OCI-LY3 (cell line): ENCODE data around the gene FADD.

Source experiments
- H2AFZ ChIP-seq: fragments of 200-600, 300-600 bp; shearing (Covaris generic); 2 replicates; pipeline ENCODE4 v1.6.0; 2014; ENCODE audit warnings: antibody characterized with exemption, low read depth, low read length
- H3K27ac ChIP-seq: fragments of 200-600, 300-600 bp; sonication (generic); 2 replicates; pipeline ENCODE4 v1.5.1; 2014; ENCODE audit warnings: mild to moderate bottlenecking, low read length, moderate library complexity, mixed read lengths
- H3K27me3 ChIP-seq: fragments of 200-600, 300-600 bp; sonication (generic); 2 replicates; pipeline ENCODE4 v1.6.1; 2014; ENCODE audit warnings: low read depth, low read length, mixed read lengths
- H3K36me3 ChIP-seq: fragments of 200-600, 300-600 bp; sonication (generic); replicated peaks from 2 replicates; pipeline ENCODE3; 2014; ENCODE audit warnings: low read depth, low read length, mixed read lengths
- H3K4me1 ChIP-seq: fragments of 300-600, 200-600 bp; sonication (generic); 2 replicates; pipeline ENCODE4 v1.6.1; 2014; ENCODE audit warnings: low read length, mixed read lengths
- H3K4me2 ChIP-seq: fragments of 200-600, 300-600 bp; sonication (generic); 2 replicates; pipeline ENCODE4 v1.6.1; 2014; ENCODE audit warnings: low read length, mixed read lengths
- H3K4me3 ChIP-seq: fragments of 300-600, 200-600 bp; sonication (generic); 2 replicates; pipeline ENCODE4 v1.5.1; 2014; ENCODE audit warnings: antibody characterized with exemption, mild to moderate bottlenecking, low read length, moderate library complexity
- H3K79me2 ChIP-seq: fragments of 300-600, 200-600 bp; shearing (Covaris generic); 2 replicates; pipeline ENCODE4 v1.6.1; 2014; ENCODE audit warnings: mild to moderate bottlenecking, low read length, mixed read lengths
- H3K9ac ChIP-seq: fragments of 300-600, 200-600 bp; shearing (Covaris generic); 2 replicates; pipeline ENCODE4 v1.6.0; 2014; ENCODE audit warnings: mild to moderate bottlenecking, low read length, moderate library complexity
- H3K9me3 ChIP-seq: fragments of 200-600, 300-600 bp; shearing (Covaris generic); 2 replicates; pipeline ENCODE4 v1.6.1; 2014; ENCODE audit warnings: low read length, mixed read lengths; ENCODE audit not compliant: insufficient read depth
- H4K20me1 ChIP-seq: fragments of 200-600, 300-600 bp; sonication (generic); 2 replicates; pipeline ENCODE4 v1.6.1; 2016; ENCODE audit warnings: low read length, mixed read lengths; ENCODE audit not compliant: insufficient read depth
- CTCF ChIP-seq: fragments of 200-600, 300-600 bp; sonication (generic); IDR thresholded peaks from 2 replicates; pipeline ENCODE4 v1.5.1; 2014; ENCODE audit warnings: antibody characterized with exemption, low read length, low read depth
- EZH2phosphoT487 ChIP-seq: fragments of 200-600 bp; shearing (Covaris generic); IDR thresholded peaks from 2 replicates; pipeline ENCODE4 v1.6.1; 2018; ENCODE audit warnings: antibody characterized with exemption, mixed run types, low read depth

FADD gene

DNA sequence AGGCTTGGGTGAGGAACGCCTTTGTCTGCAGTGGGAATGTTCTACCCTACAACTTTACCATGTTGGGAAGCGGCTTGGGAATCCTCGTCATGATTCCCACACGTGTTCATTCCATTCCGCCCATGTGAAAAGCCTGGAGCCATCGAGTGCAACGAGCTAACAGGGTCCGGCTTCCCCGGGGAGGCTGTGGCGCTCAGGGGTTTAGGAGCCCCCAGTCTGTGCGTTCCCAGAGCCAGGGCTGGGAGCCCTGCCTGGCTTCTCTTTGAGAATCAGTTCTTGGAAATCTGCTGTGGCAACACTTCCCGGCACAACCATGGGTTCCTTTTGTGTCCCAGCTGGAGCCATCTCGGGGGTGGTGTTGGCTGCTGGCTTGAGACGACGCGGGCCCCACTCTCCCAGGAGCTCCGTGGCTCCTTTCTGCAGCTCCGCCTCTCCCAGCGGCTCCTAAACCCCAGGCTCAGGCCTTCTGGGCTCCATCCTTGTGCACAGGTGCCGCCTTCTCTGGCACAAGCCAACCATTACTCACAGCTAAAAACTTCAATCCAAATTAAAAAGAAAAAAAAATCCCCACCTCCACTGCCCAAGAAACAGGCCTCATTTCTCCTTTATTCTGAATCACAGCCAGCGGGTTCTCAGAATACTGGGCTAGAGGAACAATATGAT, 48.7 kb downstream of the FADD start:
- no peak overlapping the region for H3K9ac ChIP-seq
- H2AFZ ChIP-seq, result no peak overlapping the region
- H3K27ac ChIP-seq, result no peak overlapping the region
- no peak for TF ChIP-seq EZH2phosphoT487
- TF ChIP-seq CTCF, result no peak
- H3K4me3 ChIP-seq, result no peak overlapping the region
- no peaks in the 10 kb centered on the region for H3K36me3 ChIP-seq
- H3K4me1 ChIP-seq, result no peaks in the 10 kb centered on the region
- H3K4me2 ChIP-seq, result no peak overlapping the region
- H3K9me3 ChIP-seq, result no peaks in the 10 kb centered on the region
- H3K27me3 ChIP-seq, result no peaks in the 10 kb centered on the region
- no peaks in the 10 kb centered on the region for H3K79me2 ChIP-seq
- no peaks in the 10 kb centered on the region for H4K20me1 ChIP-seq

- Histone ChIP-seq H3K9ac (no peak overlapping the region), H4K20me1 (no peaks in the 10 kb centered on the region), H3K9me3 (no peaks in the 10 kb centered on the region), H3K4me3 (no peak overlapping the region), H3K27ac (no peak overlapping the region), H3K36me3 (no peaks in the 10 kb centered on the region), H3K4me2 (no peak overlapping the region), H2AFZ (no peak overlapping the region), H3K4me1 (no peaks in the 10 kb centered on the region), H3K79me2 (no peaks in the 10 kb centered on the region), H3K27me3 (no peaks in the 10 kb centered on the region)
- no peak for TF ChIP-seq EZH2phosphoT487
- TF ChIP-seq CTCF, result no peak
Measured at GRCh38 chr11:70252844-70253243, 49.7 kb downstream of the FADD start.

- H3K9ac ChIP-seq, result no peak overlapping the region
- H3K9me3 ChIP-seq, result no peaks in the 10 kb centered on the region
- H3K79me2 ChIP-seq, result no peaks in the 10 kb centered on the region
- H3K36me3 ChIP-seq, result no peaks in the 10 kb centered on the region
- no peak for TF ChIP-seq CTCF
- TF ChIP-seq EZH2phosphoT487, result no peak
- no peaks in the 10 kb centered on the region for H4K20me1 ChIP-seq
- H3K4me2 ChIP-seq, result no peak overlapping the region
- H3K4me3 ChIP-seq, result no peak overlapping the region
- H3K4me1 ChIP-seq, result no peaks in the 10 kb centered on the region
- no peaks in the 10 kb centered on the region for H3K27me3 ChIP-seq
- no peak overlapping the region for H3K27ac ChIP-seq
- no peak overlapping the region for H2AFZ ChIP-seq
Measured at GRCh38 chr11:70255477-70256116, 52.5 kb downstream of the FADD start.
